Neural crest cell (in vitro differentiated cells): Measurements from ENCODE around the gene CAST. TPM values are rescaled to one million over a fixed set of nuclear protein-coding genes. Genes with fewer than 3 reads are reported as not detected.

Experiments used
- DNase-seq: peaks from one replicate; pipeline ENCODE4 v3.0.0; 2021; ENCODE audit warnings: low read depth, mixed read lengths, low spot score
- H3K27ac Mint-ChIP-seq: one replicate; pipeline ENCODE4 v1.8.0; 2021; ENCODE audit warnings: mild to moderate bottlenecking, mixed read lengths; ENCODE audit not compliant: unreplicated experiment
- H3K27me3 Mint-ChIP-seq: 2 replicates; pipeline ENCODE4 v1.8.0; 2021; ENCODE audit warnings: low read depth, mild to moderate bottlenecking, mixed read lengths
- H3K36me3 Mint-ChIP-seq: 2 replicates; pipeline ENCODE4 v1.8.0; 2021; ENCODE audit warnings: low read depth, mild to moderate bottlenecking, mixed read lengths
- H3K4me1 Mint-ChIP-seq: 2 replicates; pipeline ENCODE4 v1.8.0; 2021; ENCODE audit warnings: mixed read lengths
- H3K4me3 Mint-ChIP-seq: one replicate; pipeline ENCODE4 v1.8.0; 2021; ENCODE audit warnings: mild to moderate bottlenecking, mixed read lengths
- H3K9me3 Mint-ChIP-seq: 2 replicates; pipeline ENCODE4 v1.8.0; 2021; ENCODE audit warnings: mixed read lengths
- total RNA-seq: library from RNA; stranded (reverse); gene quantifications from 2 replicates; pipeline ENCODE4 v1.2.1, GENCODE V29; 2021
- TF ChIP-seq, protein P1 (sequence below): fragments of 200-600 bp; sonication (generic); conservative IDR thresholded peaks from 2 replicates; pipeline ENCODE4 v1.5.0; 2021; ENCODE audit warnings: antibody characterized with exemption, mild to moderate bottlenecking

The CAST gene
- total RNA-seq, 1 donor from 2014 or later = 50.7 TPM

DNA sequence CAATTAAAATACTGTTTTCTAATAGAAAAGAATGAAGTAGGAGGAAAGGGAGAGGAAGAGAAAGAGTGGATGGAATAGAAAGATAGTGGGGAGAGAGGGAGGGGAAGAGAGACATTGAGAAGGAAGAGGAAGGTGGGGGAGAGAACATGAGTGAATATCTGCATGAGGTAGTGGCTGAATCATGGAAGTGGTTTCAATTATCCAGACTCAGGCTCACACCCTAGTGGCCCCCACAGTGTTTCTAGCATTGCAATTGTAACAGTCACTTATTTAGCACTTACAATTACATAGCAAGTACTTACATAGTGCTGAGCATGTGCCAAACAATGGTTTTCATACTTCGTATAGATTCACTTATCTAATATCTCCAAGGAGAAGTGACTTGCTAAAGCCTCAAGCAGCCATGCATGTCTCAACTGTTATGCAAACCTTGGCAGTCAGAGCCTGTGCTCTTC is 72.7 kb downstream of the CAST start:
- peaks cover 12% of the 10 kb centered on the region for H3K36me3 Mint-ChIP-seq
- no peak overlapping the region for H3K4me3 Mint-ChIP-seq
- H3K27me3 Mint-ChIP-seq = no peaks in the 10 kb centered on the region
- H3K9me3 Mint-ChIP-seq = no peaks in the 10 kb centered on the region
- no peaks in the 10 kb centered on the region for H3K4me1 Mint-ChIP-seq
- DNase-seq = no peak
- TF ChIP-seq, protein P1, sequence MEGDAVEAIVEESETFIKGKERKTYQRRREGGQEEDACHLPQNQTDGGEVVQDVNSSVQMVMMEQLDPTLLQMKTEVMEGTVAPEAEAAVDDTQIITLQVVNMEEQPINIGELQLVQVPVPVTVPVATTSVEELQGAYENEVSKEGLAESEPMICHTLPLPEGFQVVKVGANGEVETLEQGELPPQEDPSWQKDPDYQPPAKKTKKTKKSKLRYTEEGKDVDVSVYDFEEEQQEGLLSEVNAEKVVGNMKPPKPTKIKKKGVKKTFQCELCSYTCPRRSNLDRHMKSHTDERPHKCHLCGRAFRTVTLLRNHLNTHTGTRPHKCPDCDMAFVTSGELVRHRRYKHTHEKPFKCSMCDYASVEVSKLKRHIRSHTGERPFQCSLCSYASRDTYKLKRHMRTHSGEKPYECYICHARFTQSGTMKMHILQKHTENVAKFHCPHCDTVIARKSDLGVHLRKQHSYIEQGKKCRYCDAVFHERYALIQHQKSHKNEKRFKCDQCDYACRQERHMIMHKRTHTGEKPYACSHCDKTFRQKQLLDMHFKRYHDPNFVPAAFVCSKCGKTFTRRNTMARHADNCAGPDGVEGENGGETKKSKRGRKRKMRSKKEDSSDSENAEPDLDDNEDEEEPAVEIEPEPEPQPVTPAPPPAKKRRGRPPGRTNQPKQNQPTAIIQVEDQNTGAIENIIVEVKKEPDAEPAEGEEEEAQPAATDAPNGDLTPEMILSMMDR = no peak
- H3K27ac Mint-ChIP-seq = no peak overlapping the region

DNA sequence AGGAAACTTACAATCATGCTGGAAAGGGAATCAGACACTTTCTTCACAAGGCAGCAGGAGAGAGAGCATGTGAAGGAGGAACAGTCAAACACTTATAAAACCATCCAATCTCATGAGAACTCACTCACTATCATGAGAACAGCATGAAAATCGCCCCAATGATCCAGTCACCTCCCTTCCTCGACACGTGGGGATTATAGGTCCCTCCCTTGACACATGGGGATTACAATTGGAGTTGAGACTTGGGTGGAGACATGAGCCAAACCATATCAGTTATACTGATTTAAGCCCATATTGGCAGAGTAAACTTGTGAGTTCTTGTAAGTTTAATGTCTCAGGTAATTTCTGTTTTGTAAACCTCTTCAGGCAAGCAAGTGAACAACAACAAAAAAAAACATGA is 74.8 kb downstream of the CAST start:
- Mint-ChIP-seq H3K9me3 (no peaks in the 10 kb centered on the region), H3K4me3 (no peak overlapping the region), H3K27me3 (no peaks in the 10 kb centered on the region), H3K27ac (no peak overlapping the region), H3K36me3 (peaks cover 12% of the 10 kb centered on the region), H3K4me1 (no peaks in the 10 kb centered on the region)
- TF ChIP-seq, protein P1 = no peak
- no peak for DNase-seq

DNA sequence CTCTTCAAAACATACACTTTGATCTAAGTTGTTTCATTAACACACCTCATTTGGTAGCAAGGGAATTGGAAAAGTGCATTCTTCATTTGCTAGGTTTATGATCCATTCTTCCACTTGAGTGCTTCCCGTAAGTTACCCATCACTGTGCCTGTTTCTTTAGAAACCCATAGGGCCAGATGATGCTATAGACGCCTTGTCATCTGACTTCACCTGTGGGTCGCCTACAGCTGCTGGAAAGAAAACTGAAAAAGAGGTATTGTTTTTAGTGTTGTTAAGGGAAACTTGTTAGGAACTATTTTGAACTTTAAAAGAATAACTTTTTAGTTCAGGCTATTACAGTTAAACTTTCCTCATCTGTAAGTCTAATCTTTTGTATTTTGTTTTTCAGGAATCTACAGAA is 78.9 kb downstream of the CAST start:
- H3K4me3 Mint-ChIP-seq = no peak overlapping the region
- H3K27me3 Mint-ChIP-seq = no peaks in the 10 kb centered on the region
- DNase-seq = no peak
- TF ChIP-seq, protein P1 = no peak
- peaks cover 26% of the 10 kb centered on the region for H3K36me3 Mint-ChIP-seq
- H3K27ac Mint-ChIP-seq = no peak overlapping the region
- peaks cover 8% of the 10 kb centered on the region for H3K4me1 Mint-ChIP-seq
- H3K9me3 Mint-ChIP-seq = no peaks in the 10 kb centered on the region

DNA sequence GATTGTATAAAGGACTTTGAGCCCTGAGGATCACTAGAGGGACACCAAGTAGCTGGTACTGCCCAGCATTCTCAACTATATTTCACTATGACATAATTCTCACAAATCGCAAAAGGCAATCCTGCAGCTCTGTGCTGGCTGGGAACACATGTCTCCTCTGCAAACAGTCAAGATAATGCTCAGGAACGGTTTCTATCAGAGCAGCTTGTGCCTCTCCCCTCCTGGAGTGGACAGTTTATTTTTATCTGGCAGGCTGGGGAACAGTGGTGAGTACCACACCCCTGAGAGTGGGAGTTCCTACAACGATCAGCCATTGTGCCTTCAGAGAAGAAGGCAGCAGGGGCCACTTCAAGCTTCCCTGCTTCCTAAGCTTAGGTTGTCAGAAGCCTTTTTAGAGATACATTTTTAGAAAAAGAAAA is 79.7 kb downstream of the CAST start:
- TF ChIP-seq, protein P1 = no peak
- no peak overlapping the region for H3K4me3 Mint-ChIP-seq
- peaks cover 8% of the 10 kb centered on the region for H3K4me1 Mint-ChIP-seq
- no peaks in the 10 kb centered on the region for H3K27me3 Mint-ChIP-seq
- H3K36me3 Mint-ChIP-seq = peaks cover 24% of the 10 kb centered on the region
- DNase-seq = no peak
- H3K9me3 Mint-ChIP-seq = no peaks in the 10 kb centered on the region
- peak overlapping the region; percentile 68 for H3K27ac Mint-ChIP-seq

DNA sequence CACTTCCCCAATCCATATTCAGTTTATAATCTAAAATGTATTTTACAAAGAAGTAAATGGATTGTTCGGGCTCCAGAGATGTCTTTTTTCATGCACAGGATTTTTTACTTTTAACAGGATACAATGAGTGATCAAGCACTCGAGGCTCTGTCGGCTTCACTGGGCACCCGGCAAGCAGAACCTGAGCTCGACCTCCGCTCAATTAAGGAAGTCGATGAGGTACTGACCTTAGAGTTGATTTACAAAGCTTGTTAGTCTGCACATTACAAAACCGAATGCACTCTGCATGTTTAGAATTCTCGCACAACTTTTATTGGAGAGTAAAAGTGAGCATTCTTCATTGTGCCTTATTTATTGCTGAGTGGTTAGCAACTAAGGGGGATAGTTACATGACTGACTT is 80.4 kb downstream of the CAST start:
- TF ChIP-seq, protein P1 = no peak
- H3K27ac Mint-ChIP-seq = no peak overlapping the region

More for the DNA sequence above, 80.4 kb downstream of the CAST start:
- Mint-ChIP-seq H3K36me3 (peaks cover 23% of the 10 kb centered on the region), H3K9me3 (no peaks in the 10 kb centered on the region), H3K4me3 (no peak overlapping the region), H3K4me1 (peaks cover 8% of the 10 kb centered on the region), H3K27me3 (no peaks in the 10 kb centered on the region)
- DNase-seq = no peak
